GM19455 (cell line): Measurements from ENCODE around the gene SRPK3.
A peak's percentile ranks its signal among the peaks of the same experiment; 100 is the strongest.

Experiments used
- ATAC-seq: cut with Tn5 transposase; IDR thresholded peaks from one replicate; pipeline ENCODE4 v1.9.1; 2021; ENCODE audit not compliant: unreplicated experiment

Gene SRPK3

GRCh38 chrX:153782871-153783270 is 2.0 kb downstream of the SRPK3 start:
- ATAC-seq: no peak

- no peak for ATAC-seq
Measured at GRCh38 chrX:153783378-153784013, 2.7 kb downstream of the SRPK3 start.

- ATAC-seq: no peak
Measured at GRCh38 chrX:153784325-153784967, 3.6 kb downstream of the SRPK3 start.

- no peak for ATAC-seq
Measured at GRCh38 chrX:153786669-153787068, 5.8 kb downstream of the SRPK3 start.

- no peak for ATAC-seq
Measured at GRCh38 chrX:153789654-153790053, 8.8 kb downstream of the SRPK3 start.

DNA sequence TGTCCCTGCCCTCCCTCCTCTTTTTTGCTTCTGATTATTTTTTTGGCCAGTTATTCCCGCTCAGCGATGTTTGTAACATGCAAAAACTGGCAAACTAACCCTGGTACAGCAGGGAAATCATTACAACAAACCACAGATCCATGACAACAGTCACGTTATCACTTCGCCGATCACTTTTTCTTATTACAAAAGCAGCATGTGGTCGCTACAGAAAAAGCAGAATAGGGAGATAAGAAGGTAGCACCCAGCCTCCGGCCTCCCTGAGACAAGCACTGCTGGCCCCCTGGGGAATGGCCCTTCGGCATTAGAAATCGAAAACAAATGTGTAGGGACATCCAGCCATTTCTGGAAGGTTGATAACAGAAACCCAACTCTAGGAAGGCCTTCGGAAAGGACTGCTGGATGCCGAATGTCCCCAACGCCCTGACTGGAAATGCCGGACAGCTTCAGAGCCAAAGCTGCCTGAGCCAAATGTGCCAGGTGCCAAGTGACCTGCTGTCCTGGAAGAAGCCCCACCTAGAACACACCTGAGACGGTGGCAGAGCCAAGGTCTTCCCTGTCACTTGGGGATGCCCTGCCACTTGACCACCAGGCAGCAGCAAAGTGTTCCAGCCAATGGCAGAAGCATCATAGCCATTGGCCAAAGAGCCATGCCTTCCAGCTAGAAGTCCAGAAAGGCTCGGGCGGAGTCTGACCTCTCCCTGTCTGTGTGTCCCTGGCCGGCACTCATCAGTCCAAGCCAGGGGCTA is 10.4 kb downstream of the SRPK3 start:
- ATAC-seq: no peak

DNA sequence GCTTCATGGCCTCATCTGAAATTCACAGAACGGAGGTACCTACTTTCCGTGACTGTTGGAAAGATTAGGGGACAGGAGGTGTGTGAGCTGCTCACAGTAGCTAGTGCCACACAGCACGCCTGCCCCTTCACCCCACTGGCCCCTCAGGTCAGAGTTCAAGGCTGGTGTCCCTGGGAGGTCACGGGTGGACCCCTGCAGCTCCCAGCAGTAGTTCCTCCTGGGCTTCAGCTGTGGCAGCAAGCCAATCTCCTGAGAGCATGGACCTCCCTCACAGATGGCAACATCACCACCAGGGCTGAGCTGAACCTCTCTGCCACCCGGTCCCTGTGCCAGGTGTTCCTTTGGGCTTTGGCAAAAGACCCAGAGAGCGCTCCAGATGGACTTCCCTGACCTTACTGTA is 11.5 kb downstream of the SRPK3 start:
- no peak for ATAC-seq

- ATAC-seq: no peak
Measured at GRCh38 chrX:153793291-153793690, 12.4 kb downstream of the SRPK3 start.

DNA sequence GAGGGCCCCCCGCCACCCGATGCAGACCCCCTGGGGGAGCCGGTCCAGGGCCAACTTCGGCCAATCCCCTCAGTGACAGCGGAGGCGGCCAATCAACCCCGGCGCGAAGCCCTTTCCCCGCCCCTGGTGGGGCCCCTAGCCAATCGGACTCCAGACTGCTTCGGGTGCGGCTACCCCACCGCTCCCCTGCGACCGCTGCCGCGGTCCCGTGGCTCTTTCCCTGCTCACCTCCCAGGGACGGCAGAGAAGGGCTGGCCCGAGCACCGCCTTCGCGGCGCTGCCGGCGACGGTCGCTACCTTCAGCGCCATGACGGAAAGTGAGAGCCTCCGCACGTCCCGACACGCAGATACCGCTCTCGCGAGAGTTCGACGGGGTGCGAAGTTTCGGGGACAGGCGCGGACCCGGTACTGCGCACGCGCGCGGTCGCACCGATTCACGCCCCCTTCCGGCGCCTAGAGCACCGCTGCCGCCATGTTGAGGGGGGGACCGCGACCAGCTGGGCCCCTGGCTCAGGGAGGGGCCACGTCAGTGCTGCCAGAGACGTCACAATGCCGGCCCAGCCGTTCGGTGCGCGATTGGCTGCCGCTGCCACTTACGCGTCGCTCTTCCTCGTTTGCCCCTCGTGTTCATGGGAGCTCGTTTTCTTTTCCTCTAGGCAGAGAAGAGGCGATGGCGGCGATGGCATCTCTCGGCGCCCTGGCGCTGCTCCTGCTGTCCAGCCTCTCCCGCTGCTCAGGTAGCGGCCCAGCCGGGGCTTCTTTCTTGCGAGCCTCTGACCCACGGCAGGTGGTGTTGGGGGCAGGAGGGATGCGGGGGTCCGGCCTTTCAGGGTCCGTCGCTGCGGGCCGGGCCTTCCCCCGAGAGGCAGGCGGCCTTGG is 13.4 kb downstream of the SRPK3 start, which contains the start of the genes IDH3G and SSR4:
IDH3G (minus strand) TSS at position 358 of the 879 bp plus-strand sequence; CDS start at position 309, 49 bp downstream.
SSR4 (plus strand) TSS at position 651 of the 879 bp plus-strand sequence; CDS start at position 671, 20 bp downstream.
- peak; percentile 88 for ATAC-seq

DNA sequence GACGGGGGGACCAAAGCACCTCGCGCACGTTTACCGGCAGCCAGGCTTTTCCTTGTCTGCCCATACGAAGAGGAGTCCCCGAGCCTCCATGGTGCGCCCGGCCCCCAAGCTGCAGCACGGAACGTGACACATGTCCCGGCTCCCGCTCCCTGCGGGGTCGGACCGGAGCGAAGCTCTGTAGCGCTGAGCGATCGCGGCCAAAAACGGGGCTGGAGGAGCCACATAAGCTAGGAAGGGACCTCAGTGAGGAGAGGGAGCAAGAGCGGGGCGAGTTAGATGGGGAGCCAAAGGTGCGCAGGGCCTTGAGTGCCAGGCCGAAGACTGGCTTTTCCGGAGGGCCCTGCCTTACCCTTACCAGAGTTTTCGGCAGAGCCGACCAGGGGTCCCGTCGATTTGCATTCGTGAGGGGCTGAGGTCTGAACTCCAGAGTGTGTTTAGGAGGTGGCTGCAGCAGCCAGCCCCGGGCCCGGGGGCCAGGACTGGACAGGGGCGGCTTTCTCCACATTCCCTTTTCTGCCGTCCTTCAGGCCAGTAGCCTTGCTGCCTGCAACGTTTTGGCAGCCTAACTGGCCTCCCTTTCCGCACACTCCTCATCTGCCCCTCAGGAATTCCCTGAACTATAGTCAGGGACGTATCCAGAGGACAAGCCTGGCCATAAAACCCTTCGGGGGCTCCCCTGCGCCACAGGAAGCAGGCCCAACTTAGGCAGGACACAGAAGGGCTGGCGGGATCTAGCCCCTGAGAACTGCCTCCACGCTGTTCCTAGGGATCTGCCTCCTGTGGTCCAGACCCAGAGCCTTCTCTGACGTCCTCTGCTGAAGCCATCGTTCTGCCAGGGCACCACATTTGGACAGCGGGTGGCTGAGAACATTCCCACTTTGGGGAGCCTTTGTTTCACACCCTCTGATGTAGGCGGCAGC is 14.3 kb downstream of the SRPK3 start:
- ATAC-seq: peak; percentile 3

- no peak for ATAC-seq
Measured at GRCh38 chrX:153797415-153798015, 16.7 kb downstream of the SRPK3 start.

GRCh38 chrX:153799326-153799725 is 18.5 kb downstream of the SRPK3 start:
- ATAC-seq: no peak

GRCh38 chrX:153800177-153800722 is 19.4 kb downstream of the SRPK3 start:
- ATAC-seq: no peak

GRCh38 chrX:153800746-153801145 is 19.9 kb downstream of the SRPK3 start:
- no peak for ATAC-seq

- no peak for ATAC-seq
Measured at GRCh38 chrX:153801669-153802068, 20.8 kb downstream of the SRPK3 start.

GRCh38 chrX:153802513-153803045 is 21.7 kb downstream of the SRPK3 start:
- ATAC-seq: no peak

GRCh38 chrX:153803211-153804099 is 22.6 kb downstream of the SRPK3 start:
- no peak for ATAC-seq

- ATAC-seq: no peak
Measured at GRCh38 chrX:153804100-153804595, 23.3 kb downstream of the SRPK3 start.
